ENCODE data around the gene GPS2. TPM values are rescaled to one million over a fixed set of nuclear protein-coding genes. Genes with fewer than 3 reads are reported as not detected.

Gene GPS2, protein sequence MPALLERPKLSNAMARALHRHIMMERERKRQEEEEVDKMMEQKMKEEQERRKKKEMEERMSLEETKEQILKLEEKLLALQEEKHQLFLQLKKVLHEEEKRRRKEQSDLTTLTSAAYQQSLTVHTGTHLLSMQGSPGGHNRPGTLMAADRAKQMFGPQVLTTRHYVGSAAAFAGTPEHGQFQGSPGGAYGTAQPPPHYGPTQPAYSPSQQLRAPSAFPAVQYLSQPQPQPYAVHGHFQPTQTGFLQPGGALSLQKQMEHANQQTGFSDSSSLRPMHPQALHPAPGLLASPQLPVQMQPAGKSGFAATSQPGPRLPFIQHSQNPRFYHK
- total RNA-seq: 10 to 100 TPM; 31.3 to 56.1 TPM

DNA sequence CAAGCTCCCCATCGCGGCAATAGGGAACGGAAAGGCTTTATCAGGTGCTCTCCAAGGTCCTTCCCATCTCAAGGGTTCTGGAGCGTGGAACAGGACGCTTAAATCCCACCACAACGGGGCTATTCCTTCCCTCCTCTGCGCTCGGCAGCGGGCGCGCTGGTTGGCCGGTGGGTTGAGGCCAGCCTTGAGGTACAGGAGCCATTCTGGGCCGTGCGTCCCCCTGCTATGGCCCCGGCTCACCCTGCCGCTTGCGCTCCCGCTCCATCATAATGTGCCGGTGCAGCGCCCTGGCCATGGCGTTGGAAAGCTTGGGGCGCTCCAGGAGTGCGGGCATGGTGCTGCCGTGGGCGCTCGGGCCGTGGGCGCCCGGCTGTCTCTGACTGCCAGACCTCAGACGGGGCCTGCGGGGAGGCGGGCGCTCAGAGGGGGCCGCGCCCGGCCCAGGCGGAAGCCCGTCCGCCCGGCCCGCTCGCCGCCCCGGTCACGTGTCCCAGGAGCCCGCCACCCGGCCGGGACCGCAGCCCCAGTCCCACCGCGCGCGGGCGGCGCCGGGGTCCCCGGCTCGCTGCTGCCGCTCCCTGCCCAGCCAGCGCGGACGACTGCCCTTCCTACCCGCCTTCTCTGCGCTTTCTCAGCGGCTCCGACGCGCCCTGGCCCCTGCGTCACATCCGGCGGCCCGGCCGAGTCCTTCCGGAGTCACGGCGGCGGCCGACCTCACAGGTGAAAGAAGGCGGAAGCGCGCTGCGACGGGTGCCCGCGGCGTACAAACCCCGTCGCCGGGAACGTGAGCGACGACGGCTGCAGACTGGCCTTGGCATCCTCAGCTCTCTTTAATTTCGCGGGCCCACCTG lies at the start of gene GPS2:
Gene GPS2 (minus strand): TSS at position 642 of the 851 bp plus-strand sequence. CDS start 308 bp downstream, at position 334.
- DNase-seq (peak; percentile 97), ATAC-seq (peak; percentile 82)
- ChIA-PET CTCF (interaction anchor here (0.6 to 2.1 kb wide), 10 partner anchors 9 to 287 kb away, joined by 3 to 7 read pairs (median 3); partner anchors contain the start of genes NEURL4 and TMEM95), POLR2A (interaction anchor here (0.6 to 2.1 kb wide), 7 partner anchors 12 to 801 kb away, joined by 3 to 7 read pairs (median 4); partner anchors contain the start of genes ACAP1, MPDU1, PLSCR3 and POLR2A)
- Mint-ChIP-seq H3K9me3 (ENCODE audit: low read depth) (no peaks in the 10 kb centered on the region), H3K27ac (peak within 1 kb of the TSS; percentile 84), H3K4me1 (peaks cover 48% of the 10 kb centered on the region), H3K4me3 (peak within 1 kb of the TSS; percentile 77), H3K27me3 (no peaks in the 10 kb centered on the region), H3K36me3 (ENCODE audit: low read depth) (peaks cover 44% of the 10 kb centered on the region)
- intact Hi-C loops (cut with DNase I, micrococcal nuclease): loop anchor here (1.0 to 2.0 kb wide), 5 partner anchors 14 to 120 kb away; partner anchors contain the start of genes NEURL4 (in 2 of the 2), TMEM102 (in 1 of the 2) and TMEM256 (in 1 of the 2)

GRCh38 chr17:7363311-7363710 lies 48.2 kb upstream of the GPS2 start:
- intact Hi-C loops (cut with DNase I, micrococcal nuclease): no loop called here

DNA sequence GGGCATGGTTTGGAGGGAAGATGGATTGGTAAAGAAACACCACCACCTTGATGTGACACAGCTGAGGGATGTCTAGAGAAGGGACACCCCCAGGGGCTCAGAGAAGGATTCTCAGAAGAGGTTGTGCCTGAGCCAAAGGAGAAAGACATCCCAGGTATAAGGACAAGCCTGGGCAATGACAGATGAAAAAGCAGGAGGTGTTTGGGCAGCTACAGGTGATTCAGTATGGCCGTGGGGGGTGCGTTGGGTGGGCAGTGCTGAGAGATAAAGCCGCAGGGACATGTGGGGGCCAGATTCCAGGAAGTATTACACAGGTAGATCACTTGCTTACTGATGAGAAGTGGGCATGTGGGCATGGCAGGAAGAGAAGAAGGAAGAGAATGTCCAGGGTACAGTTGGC lies 46.7 kb upstream of the GPS2 start:
- DNase-seq (no peak), ATAC-seq (no peak)
- Mint-ChIP-seq H3K27me3 (no peaks in the 10 kb centered on the region), H3K9me3 (ENCODE audit: low read depth) (no peaks in the 10 kb centered on the region), H3K4me3 (no peak overlapping the region), H3K36me3 (ENCODE audit: low read depth) (no peaks in the 10 kb centered on the region), H3K27ac (no peak overlapping the region), H3K4me1 (no peaks in the 10 kb centered on the region)
- CTCF ChIA-PET: interaction anchor here (0.6 to 1.6 kb wide), 3 partner anchors 11 to 186 kb away, joined by 3 to 4 read pairs (median 3); no protein-coding TSS in a partner anchor
- POLR2A ChIA-PET: no interaction called here
- intact Hi-C loops (cut with DNase I, micrococcal nuclease): no loop called here

More at GRCh38 chr17:7363311-7363710, 48.2 kb upstream of the GPS2 start:
- Mint-ChIP-seq H3K9me3 (ENCODE audit: low read depth) (no peaks in the 10 kb centered on the region), H3K27ac (no peak overlapping the region), H3K4me3 (no peak overlapping the region), H3K36me3 (ENCODE audit: low read depth) (no peaks in the 10 kb centered on the region), H3K27me3 (no peaks in the 10 kb centered on the region), H3K4me1 (no peaks in the 10 kb centered on the region)
- no peak for ATAC-seq
- ChIA-PET POLR2A (no interaction called here), CTCF (no interaction called here)
- no peak for DNase-seq

DNA sequence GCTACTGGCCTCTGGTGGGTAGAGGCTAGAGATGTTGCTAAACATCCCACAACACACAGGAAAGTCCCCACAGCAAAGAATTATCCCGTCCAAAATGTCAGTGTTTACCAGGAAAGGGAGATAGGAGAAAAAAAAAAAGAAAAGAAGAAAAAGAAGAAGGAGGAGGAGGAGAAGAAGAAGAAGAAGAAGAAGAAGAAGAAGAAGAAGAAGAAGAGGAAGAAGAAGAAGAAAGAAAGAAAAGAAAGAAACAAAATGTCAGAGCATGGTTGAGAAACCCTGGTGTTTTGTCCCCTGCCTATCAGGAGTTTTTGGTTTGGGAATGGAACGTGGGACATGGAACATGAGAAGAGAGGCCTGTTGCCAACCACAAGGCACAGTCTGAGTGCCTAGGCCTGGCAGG lies 42.2 kb upstream of the GPS2 start:
- no peak overlapping the region for H3K4me3 Mint-ChIP-seq
- ATAC-seq: no peak
- CTCF ChIA-PET: interaction anchor here (2.5 to 3.0 kb wide), 2 partner anchors 19 to 78 kb away, joined by 13 to 27 read pairs; partner anchors contain the start of gene TMEM102

GRCh38 chr17:7356756-7357155 lies 41.6 kb upstream of the GPS2 start:
- H3K4me3 Mint-ChIP-seq: no peak overlapping the region
- peaks cover 25% of the 10 kb centered on the region for H3K4me1 Mint-ChIP-seq
- CTCF ChIA-PET: interaction anchor here (0.6 to 4.0 kb wide), 18 partner anchors 9 to 332 kb away, joined by 3 to 27 read pairs (median 5); partner anchors contain the start of genes ACAP1, NEURL4, PLSCR3 and SOX15
- intact Hi-C loops (cut with DNase I, micrococcal nuclease): loop anchor here (1.0 to 2.0 kb wide), 4 partner anchors 38 to 233 kb away; partner anchors contain the start of genes PLSCR3 (in 2 of the 2) and SENP3 (in 1 of the 2)
- no peaks in the 10 kb centered on the region for H3K9me3 Mint-ChIP-seq (ENCODE audit: low read depth)
- no peak for ATAC-seq
- no peaks in the 10 kb centered on the region for H3K27me3 Mint-ChIP-seq
- DNase-seq: no peak
- H3K36me3 Mint-ChIP-seq (ENCODE audit: low read depth): peaks cover 5% of the 10 kb centered on the region
- H3K27ac Mint-ChIP-seq: no peak overlapping the region
- POLR2A ChIA-PET: interaction anchor here (0.6 kb wide), 1 partner anchor 204 kb away, joined by 3 read pairs; no protein-coding TSS in a partner anchor

More for the DNA sequence above, 42.2 kb upstream of the GPS2 start:
- intact Hi-C loops (cut with DNase I, micrococcal nuclease): loop anchor here (2.0 kb wide), 1 partner anchor 37 kb away; the partner anchor contains the start of gene PLSCR3 (in 2 of the 2)
- Mint-ChIP-seq H3K27me3 (no peaks in the 10 kb centered on the region), H3K9me3 (ENCODE audit: low read depth) (no peaks in the 10 kb centered on the region), H3K36me3 (ENCODE audit: low read depth) (peaks cover 4% of the 10 kb centered on the region), H3K4me1 (peaks cover 23% of the 10 kb centered on the region), H3K27ac (no peak overlapping the region)
- DNase-seq: no peak
- POLR2A ChIA-PET: no interaction called here

GRCh38 chr17:7356072-7356549 lies 41.0 kb upstream of the GPS2 start:
- CTCF ChIA-PET: interaction anchor here (0.6 to 4.0 kb wide), 35 partner anchors 11 to 355 kb away, joined by 3 to 27 read pairs (median 3); partner anchors contain the start of genes ACAP1, MPDU1, NEURL4 and PLSCR3
- peak; percentile 93 for DNase-seq
- H3K9me3 Mint-ChIP-seq (ENCODE audit: low read depth): no peaks in the 10 kb centered on the region
- ATAC-seq: peak; percentile 69
- H3K27ac Mint-ChIP-seq: no peak overlapping the region
- intact Hi-C loops (cut with DNase I, micrococcal nuclease): loop anchor here (1.0 to 2.0 kb wide), 4 partner anchors 39 to 233 kb away; partner anchors contain the start of genes PLSCR3 (in 2 of the 2) and SENP3 (in 1 of the 2)
- no peak overlapping the region for H3K4me3 Mint-ChIP-seq
- H3K27me3 Mint-ChIP-seq: no peaks in the 10 kb centered on the region
- POLR2A ChIA-PET: interaction anchor here (0.7 kb wide), 1 partner anchor 129 kb away, joined by 3 read pairs; no protein-coding TSS in a partner anchor
- peaks cover 27% of the 10 kb centered on the region for H3K4me1 Mint-ChIP-seq
- peaks cover 8% of the 10 kb centered on the region for H3K36me3 Mint-ChIP-seq (ENCODE audit: low read depth)

GRCh38 chr17:7355573-7355972 lies 40.4 kb upstream of the GPS2 start:
- POLR2A ChIA-PET: interaction anchor here (0.7 kb wide), 1 partner anchor 130 kb away, joined by 3 read pairs; no protein-coding TSS in a partner anchor

DNA sequence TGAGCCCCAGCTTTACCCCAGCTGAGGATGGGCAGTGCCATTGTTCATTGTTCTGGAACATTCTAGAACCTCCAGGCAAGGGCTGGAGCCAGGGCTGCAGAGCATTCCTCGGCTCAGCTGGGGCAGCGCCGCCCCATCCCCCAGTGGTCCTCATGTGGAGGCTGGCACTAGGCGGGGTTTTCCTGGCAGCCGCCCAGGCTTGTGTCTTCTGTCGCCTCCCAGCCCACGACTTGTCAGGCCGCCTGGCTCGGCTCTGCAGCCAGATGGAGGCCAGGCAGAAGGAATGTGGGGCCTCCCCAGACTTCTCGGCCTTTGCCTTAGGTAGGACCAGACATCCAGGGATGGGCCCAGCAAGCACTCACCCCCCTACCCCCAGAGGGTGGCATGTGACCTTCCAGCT lies 39.9 kb upstream of the GPS2 start, which contains the start of gene TMEM95:
Gene TMEM95 (plus strand): TSS at position 104 of the 400 bp plus-strand sequence. CDS start 49 bp downstream, at position 153.
- ChIA-PET POLR2A (interaction anchor here (1.0 kb wide), 1 partner anchor 332 kb away, joined by 4 read pairs; the partner anchor contains the start of gene TP53), CTCF (interaction anchor here (0.6 to 4.0 kb wide), 20 partner anchors 10 to 317 kb away, joined by 3 to 27 read pairs (median 5); partner anchors contain the start of genes ACAP1, NEURL4, SENP3 and SOX15)
- Mint-ChIP-seq H3K9me3 (ENCODE audit: low read depth) (no peaks in the 10 kb centered on the region), H3K4me1 (peaks cover 35% of the 10 kb centered on the region), H3K4me3 (no peak within 1 kb of the TSS), H3K36me3 (ENCODE audit: low read depth) (peaks cover 16% of the 10 kb centered on the region), H3K27me3 (no peaks in the 10 kb centered on the region), H3K27ac (peak within 1 kb of the TSS; percentile 2)
- DNase-seq (no peak), ATAC-seq (no peak)
- intact Hi-C loops (cut with DNase I, micrococcal nuclease): loop anchor here in 1 of 2 experiments (2.0 kb wide), 1 partner anchor 206 kb away; the partner anchor contains the start of gene SENP3

More at GRCh38 chr17:7355573-7355972, 40.4 kb upstream of the GPS2 start:
- CTCF ChIA-PET: interaction anchor here (0.6 to 4.0 kb wide), 32 partner anchors 10 to 355 kb away, joined by 3 to 27 read pairs (median 4); partner anchors contain the start of genes ACAP1, MPDU1, NEURL4 and PLSCR3
- intact Hi-C loops (cut with DNase I, micrococcal nuclease): loop anchor here in 1 of 2 experiments (2.0 kb wide), 1 partner anchor 205 kb away; the partner anchor contains the start of gene SENP3
- Mint-ChIP-seq H3K27me3 (no peaks in the 10 kb centered on the region), H3K9me3 (ENCODE audit: low read depth) (no peaks in the 10 kb centered on the region), H3K27ac (no peak overlapping the region), H3K4me1 (peaks cover 32% of the 10 kb centered on the region), H3K36me3 (ENCODE audit: low read depth) (peaks cover 13% of the 10 kb centered on the region), H3K4me3 (no peak overlapping the region)
- ATAC-seq: no peak
- DNase-seq: no peak

DNA sequence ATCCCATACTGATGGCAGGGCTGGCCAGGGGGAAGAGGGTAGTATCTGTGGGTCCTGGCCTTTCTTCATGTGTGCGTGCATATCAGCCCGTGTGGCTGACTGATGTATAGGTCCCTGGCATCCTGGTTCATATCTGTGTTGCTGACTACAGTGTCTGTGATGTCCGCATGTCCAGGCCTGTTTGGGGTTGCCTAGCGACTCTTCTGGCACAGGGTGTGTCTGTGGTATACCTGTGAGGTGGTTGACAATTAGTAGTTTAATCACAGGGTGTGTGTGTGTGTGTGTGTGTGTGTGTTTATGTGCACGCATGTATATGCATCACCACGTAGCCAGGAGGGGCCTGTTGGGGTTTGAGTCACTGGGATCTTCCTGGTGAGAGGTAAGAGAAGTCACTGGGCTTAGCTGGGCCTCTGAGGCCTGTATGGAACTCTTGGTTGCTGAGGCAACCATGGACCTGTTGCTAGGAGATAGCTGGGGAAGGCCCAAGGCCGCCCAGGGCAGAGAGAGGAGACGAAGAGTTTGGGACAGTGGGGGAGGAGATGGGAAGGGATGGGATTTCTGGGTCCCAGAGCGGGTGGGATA lies 39.2 kb upstream of the GPS2 start:
- ChIA-PET CTCF (interaction anchor here (0.6 to 4.0 kb wide), 13 partner anchors 13 to 319 kb away, joined by 3 to 27 read pairs (median 3); partner anchors contain the start of genes ACAP1, NEURL4, SENP3 and TMEM102), POLR2A (interaction anchor here (1.0 kb wide), 1 partner anchor 333 kb away, joined by 4 read pairs; the partner anchor contains the start of gene TP53)
- Mint-ChIP-seq H3K4me3 (no peak overlapping the region), H3K27me3 (no peaks in the 10 kb centered on the region), H3K36me3 (ENCODE audit: low read depth) (peaks cover 22% of the 10 kb centered on the region), H3K27ac (peak overlapping the region; percentile 2), H3K9me3 (ENCODE audit: low read depth) (no peaks in the 10 kb centered on the region), H3K4me1 (peaks cover 42% of the 10 kb centered on the region)
- ATAC-seq (peak; percentile 51), DNase-seq (peak; percentile 77)
- intact Hi-C loops (cut with DNase I, micrococcal nuclease): loop anchor here (2.0 to 5.0 kb wide), 2 partner anchors 206 to 488 kb away; partner anchors contain the start of gene SENP3 (in 1 of the 2)
